Mesothelial cell of epicardium (in vitro differentiated cells): ENCODE results near the gene UNC45A. TPM values are rescaled to one million over a fixed set of nuclear protein-coding genes. Genes with fewer than 3 reads are reported as not detected.
"Not testable (repeated sequence)": the region's sequence is repeated elsewhere in the genome, so short reads cannot be mapped to it uniquely, and the experiment has no call there.

Source experiments
- DNase-seq, 2 experiments: peaks; one replicate each; pipeline ENCODE4 v3.0.0; 2021; ENCODE audit warnings: low spot score in 2 of 2; ENCODE audit not compliant: unreplicated experiment in 2 of 2
- H3K27ac Mint-ChIP-seq: 2 replicates; pipeline ENCODE4 v1.8.0; 2021; ENCODE audit warnings: mixed read lengths
- H3K27me3 Mint-ChIP-seq: 2 replicates; pipeline ENCODE4 v1.8.0; 2021; ENCODE audit warnings: low read depth, mixed read lengths
- H3K36me3 Mint-ChIP-seq: 2 replicates; pipeline ENCODE4 v1.8.0; 2021; ENCODE audit warnings: mixed read lengths
- H3K4me1 Mint-ChIP-seq: 2 replicates; pipeline ENCODE4 v1.8.0; 2021; ENCODE audit warnings: mixed read lengths
- H3K4me3 Mint-ChIP-seq: 2 replicates; pipeline ENCODE4 v1.8.0; 2021; ENCODE audit warnings: mild to moderate bottlenecking, moderate library complexity, mixed read lengths
- H3K9me3 Mint-ChIP-seq: 2 replicates; pipeline ENCODE4 v1.8.0; 2021; ENCODE audit warnings: mixed read lengths
- total RNA-seq: library from RNA; stranded (reverse); gene quantifications from 3 replicates; pipeline ENCODE4 v1.2.1, GENCODE V29; 2021
- TF ChIP-seq, protein P1 (sequence below): fragments of 200-600 bp; sonication (generic); IDR thresholded peaks from one replicate; pipeline ENCODE4 v1.5.0; 2021; ENCODE audit warnings: antibody characterized with exemption; ENCODE audit not compliant: unreplicated experiment

Gene UNC45A
- total RNA-seq, 1 donor from 2014 or later, result 79.7 TPM

DNA sequence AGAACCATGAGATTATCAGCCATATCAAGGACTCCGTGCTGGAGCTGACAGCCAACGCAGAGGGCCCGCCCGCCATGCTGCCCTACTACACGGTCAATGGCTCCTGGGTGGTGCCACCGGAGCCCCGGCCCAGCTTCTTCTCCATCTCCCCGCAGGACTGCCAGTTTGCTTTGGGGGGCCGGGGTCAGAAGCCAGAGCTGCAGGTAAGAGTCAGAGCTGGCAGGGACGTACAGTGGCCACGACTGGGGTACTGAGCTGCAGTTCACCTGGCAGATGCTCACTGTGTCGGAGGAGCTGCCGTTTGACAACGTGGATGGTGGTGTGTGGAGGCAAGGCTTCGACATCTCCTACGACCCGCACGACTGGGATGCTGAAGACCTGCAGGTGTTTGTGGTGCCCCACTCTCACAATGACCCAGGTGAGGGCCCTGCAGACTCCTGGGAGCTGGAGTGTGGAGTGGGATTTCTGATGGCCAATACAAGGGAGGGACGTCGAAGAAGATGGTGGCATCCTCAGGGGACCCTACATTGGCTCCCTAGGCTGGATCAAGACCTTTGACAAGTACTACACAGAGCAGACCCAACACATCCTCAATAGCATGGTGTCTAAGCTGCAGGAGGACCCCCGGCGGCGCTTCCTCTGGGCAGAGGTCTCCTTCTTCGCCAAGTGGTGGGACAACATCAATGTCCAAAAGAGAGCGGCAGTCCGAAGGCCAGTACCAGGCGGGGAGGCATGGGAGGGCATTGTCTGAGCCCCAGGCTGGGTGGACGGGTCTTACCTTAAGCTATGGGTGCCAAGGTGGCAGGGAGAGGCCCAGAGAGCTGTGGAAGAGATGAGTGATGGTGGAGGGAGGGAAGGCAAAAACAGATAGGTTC is 29.5 kb upstream of the UNC45A start:
- Mint-ChIP-seq H3K4me3 (no peak overlapping the region), H3K4me1 (peaks cover 21% of the 10 kb centered on the region), H3K36me3 (peaks cover 11% of the 10 kb centered on the region), H3K9me3 (no peaks in the 10 kb centered on the region), H3K27me3 (no peaks in the 10 kb centered on the region), H3K27ac (no peak overlapping the region)
- DNase-seq, result no peak
- TF ChIP-seq, protein P1, sequence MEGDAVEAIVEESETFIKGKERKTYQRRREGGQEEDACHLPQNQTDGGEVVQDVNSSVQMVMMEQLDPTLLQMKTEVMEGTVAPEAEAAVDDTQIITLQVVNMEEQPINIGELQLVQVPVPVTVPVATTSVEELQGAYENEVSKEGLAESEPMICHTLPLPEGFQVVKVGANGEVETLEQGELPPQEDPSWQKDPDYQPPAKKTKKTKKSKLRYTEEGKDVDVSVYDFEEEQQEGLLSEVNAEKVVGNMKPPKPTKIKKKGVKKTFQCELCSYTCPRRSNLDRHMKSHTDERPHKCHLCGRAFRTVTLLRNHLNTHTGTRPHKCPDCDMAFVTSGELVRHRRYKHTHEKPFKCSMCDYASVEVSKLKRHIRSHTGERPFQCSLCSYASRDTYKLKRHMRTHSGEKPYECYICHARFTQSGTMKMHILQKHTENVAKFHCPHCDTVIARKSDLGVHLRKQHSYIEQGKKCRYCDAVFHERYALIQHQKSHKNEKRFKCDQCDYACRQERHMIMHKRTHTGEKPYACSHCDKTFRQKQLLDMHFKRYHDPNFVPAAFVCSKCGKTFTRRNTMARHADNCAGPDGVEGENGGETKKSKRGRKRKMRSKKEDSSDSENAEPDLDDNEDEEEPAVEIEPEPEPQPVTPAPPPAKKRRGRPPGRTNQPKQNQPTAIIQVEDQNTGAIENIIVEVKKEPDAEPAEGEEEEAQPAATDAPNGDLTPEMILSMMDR, result no peak

DNA sequence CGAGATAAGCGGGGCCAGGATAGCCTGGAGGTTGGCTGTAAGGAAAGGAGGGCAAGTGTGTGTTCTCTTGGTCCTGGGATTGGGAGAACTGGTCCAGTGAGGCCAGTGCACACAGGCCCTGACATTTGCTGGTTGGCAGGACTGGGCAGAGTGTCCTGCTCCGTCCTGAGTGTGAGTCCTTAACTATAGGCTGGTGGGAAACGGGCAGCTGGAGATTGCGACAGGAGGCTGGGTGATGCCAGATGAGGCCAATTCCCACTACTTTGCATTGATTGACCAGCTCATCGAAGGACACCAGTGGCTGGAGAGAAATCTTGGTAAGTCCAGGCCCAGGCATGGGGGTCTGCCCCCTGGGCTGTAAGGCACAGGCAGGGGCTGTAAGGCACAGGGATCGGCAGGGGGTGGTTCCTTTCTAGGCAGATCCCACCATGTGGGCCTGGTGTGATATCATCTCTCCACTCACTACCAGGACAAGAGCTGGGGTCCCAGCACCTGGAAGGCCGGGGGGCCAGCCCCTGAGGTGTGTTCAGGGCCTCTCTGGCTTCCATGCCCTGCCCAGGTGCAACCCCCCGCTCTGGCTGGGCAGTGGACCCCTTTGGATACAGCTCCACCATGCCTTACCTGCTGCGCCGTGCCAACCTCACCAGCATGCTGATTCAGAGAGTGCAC is 28.8 kb upstream of the UNC45A start:
- Mint-ChIP-seq H3K27me3 (no peaks in the 10 kb centered on the region), H3K4me3 (no peak overlapping the region), H3K4me1 (peaks cover 18% of the 10 kb centered on the region), H3K9me3 (no peaks in the 10 kb centered on the region), H3K27ac (no peak overlapping the region), H3K36me3 (peaks cover 11% of the 10 kb centered on the region)
- DNase-seq, result no peak
- TF ChIP-seq, protein P1, result no peak

- Mint-ChIP-seq H3K9me3 (no peaks in the 10 kb centered on the region), H3K27ac (no peak overlapping the region), H3K27me3 (no peaks in the 10 kb centered on the region), H3K4me1 (peaks cover 10% of the 10 kb centered on the region), H3K36me3 (peaks cover 11% of the 10 kb centered on the region), H3K4me3 (no peak overlapping the region)
- no peak for DNase-seq
- TF ChIP-seq, protein P1, result no peak
Measured at GRCh38 chr15:90907051-90907660, 27.9 kb upstream of the UNC45A start.

DNA sequence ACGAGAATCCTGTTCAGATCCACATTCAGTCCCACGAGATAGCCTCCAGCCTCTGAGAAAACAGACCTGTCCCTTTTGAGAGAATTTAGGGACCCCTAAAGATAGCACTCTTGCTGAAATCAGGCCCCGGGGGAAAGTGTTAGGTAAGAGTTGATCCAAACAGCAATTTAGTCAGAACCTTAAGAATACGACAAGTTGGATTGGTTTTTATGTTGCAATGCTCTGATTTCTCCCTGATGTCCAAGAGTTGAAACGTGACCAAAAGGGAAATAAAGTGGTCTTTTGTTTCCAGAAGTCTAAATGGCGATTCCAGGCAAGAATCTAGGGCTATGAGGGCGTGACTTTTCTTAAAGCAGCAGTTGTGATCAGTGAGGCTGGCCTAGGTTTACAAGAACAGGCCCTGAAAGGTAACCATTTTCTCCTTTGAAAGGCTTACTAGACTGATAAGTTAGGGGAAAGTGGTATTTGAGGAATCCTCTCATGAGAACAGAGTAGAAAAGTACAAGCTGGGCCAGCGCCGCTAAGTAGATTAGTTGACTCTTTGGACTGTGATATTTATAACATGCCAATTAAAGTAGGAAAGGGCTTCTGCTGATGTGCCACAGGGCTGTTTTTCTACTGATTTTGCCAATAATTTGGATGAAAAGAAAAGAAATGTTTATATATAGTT is 27.1 kb upstream of the UNC45A start:
- no peaks in the 10 kb centered on the region for H3K9me3 Mint-ChIP-seq
- H3K27me3 Mint-ChIP-seq, result no peaks in the 10 kb centered on the region
- no peak overlapping the region for H3K27ac Mint-ChIP-seq

DNA sequence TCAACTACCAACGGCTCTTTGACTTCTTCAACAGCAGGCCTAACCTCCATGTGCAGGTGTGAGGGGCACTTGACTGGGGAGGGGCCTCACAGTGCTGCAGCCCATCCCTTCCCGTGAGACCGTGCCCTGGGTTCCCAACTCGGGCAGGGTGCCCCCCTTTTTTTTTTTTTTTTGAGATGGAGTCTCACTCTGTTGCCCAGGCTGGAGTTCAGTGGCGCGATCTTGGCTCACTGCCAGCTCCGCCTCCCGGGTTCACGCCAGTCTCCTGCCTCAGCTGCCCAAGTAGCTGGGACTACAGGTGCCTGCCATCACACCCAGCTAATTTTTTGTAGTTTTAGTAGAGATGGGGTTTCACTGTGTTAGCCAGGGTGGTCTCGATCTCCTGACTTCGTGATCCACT is 25.6 kb upstream of the UNC45A start:
- not testable (repeated sequence) for H3K27me3 Mint-ChIP-seq, H3K4me3 Mint-ChIP-seq, H3K27ac Mint-ChIP-seq, H3K4me1 Mint-ChIP-seq, H3K9me3 Mint-ChIP-seq, DNase-seq
- H3K36me3 Mint-ChIP-seq, result peaks cover 21% of the 10 kb centered on the region

More for the DNA sequence above, 27.1 kb upstream of the UNC45A start:
- TF ChIP-seq, protein P1, result no peak
- peaks cover 9% of the 10 kb centered on the region for H3K4me1 Mint-ChIP-seq
- no peak overlapping the region for H3K4me3 Mint-ChIP-seq
- H3K36me3 Mint-ChIP-seq, result peaks cover 12% of the 10 kb centered on the region
- no peak for DNase-seq
